SK-N-SH (cell line): ENCODE measurements around the gene OBSL1. TPM values are rescaled to one million over a fixed set of nuclear protein-coding genes. Genes with fewer than 3 reads are reported as not detected.
A peak's percentile ranks its signal among the peaks of the same experiment; 100 is the strongest.

Experiments used
- CTCF ChIA-PET: fragments of 300-600, 350-600 bp; formaldehyde crosslinking; extraction: SDS; loops from one replicate; lab custom pipeline; 2021; lab: Yijun Ruan, JAX
- POLR2A ChIA-PET: fragments of 350-600 bp; sonication (Branson Sonifier 250); formaldehyde crosslinking; extraction: SDS; loops from one replicate; lab custom pipeline; 2020; ENCODE audit warnings: antibody characterized with exemption, inconsistent platforms; lab: Yijun Ruan, JAX
- DNase-seq: peaks from one replicate; pipeline ENCODE4 v3.0.0; 2012
- H2AFZ ChIP-seq: fragments of 200-600 bp; sonication (generic); 2 replicates; pipeline ENCODE4 v1.8.1; 2016; ENCODE audit warnings: antibody characterized with exemption, mild to moderate bottlenecking, low read depth
- H3F3A ChIP-seq: fragments of 200-600 bp; sonication (generic); replicated peaks from 2 replicates; pipeline ENCODE3; 2016; ENCODE audit warnings: antibody characterized with exemption, mild to moderate bottlenecking; ENCODE audit not compliant: insufficient read depth
- H3K27ac ChIP-seq, 2 experiments: fragments of 200-500 bp in 1 of 2; fragments of 200-600 bp in 1 of 2; sonication (Bioruptor generic) in 1 of 2; sonication (generic), shearing (Covaris generic) in 1 of 2; 2 replicates each; pipeline versions ENCODE4 v1.5.1 to v1.6.1; 2014 to 2016; ENCODE audit warnings: low read depth in 2 of 2, inconsistent platforms in 1 of 2, low read length in 1 of 2, mild to moderate bottlenecking in 1 of 2, mixed read lengths in 1 of 2
- H3K27me3 ChIP-seq: fragments of 200-600 bp; sonication (generic), shearing (Covaris generic); 2 replicates; pipeline ENCODE4 v1.6.1; 2016; ENCODE audit warnings: mixed run types; ENCODE audit not compliant: insufficient read depth
- H3K36me3 ChIP-seq, 2 experiments: fragments of 200-500 bp in 1 of 2; fragments of 200-600 bp in 1 of 2; sonication (Bioruptor generic) in 1 of 2; sonication (generic) in 1 of 2; replicated peaks in 1 of 2; 2 replicates each; pipeline versions ENCODE3 to v1.5.1; 2014 to 2016; ENCODE audit warnings: low read length in 1 of 2, mild to moderate bottlenecking in 1 of 2; ENCODE audit not compliant: insufficient read depth in 2 of 2, control insufficient read depth in 1 of 2
- H3K4me1 ChIP-seq, 2 experiments: fragments of 200-500 bp in 1 of 2; fragments of 200-600 bp in 1 of 2; sonication (Bioruptor generic) in 1 of 2; sonication (generic), shearing (Covaris generic) in 1 of 2; 2 replicates each; pipeline versions ENCODE4 v1.5.1 to v1.6.1; 2014 to 2016; ENCODE audit warnings: low read depth in 1 of 2, low read length in 1 of 2, mixed run types in 1 of 2; ENCODE audit not compliant: insufficient read depth in 2 of 2, control insufficient read depth in 1 of 2
- H3K4me2 ChIP-seq: fragments of 200-600 bp; sonication (generic), shearing (Covaris generic); 2 replicates; pipeline ENCODE4 v1.6.1; 2017; ENCODE audit warnings: mixed run types
- H3K4me3 ChIP-seq, 2 experiments: fragments of 200-500 bp in 1 of 2; fragments of 200-600 bp in 1 of 2; sonication (Bioruptor generic) in 1 of 2; sonication (generic), shearing (Covaris generic) in 1 of 2; 2 replicates each; pipeline versions ENCODE4 v1.5.1 to v1.8.1; 2014 to 2016; ENCODE audit warnings: low read depth in 2 of 2, inconsistent platforms in 1 of 2, low read length in 1 of 2, mild to moderate bottlenecking in 1 of 2, mixed read lengths in 1 of 2, moderate library complexity in 1 of 2
- H3K79me2 ChIP-seq: fragments of 200-600 bp; sonication (generic); 2 replicates; pipeline ENCODE4 v1.8.1; 2017; ENCODE audit warnings: mild to moderate bottlenecking; ENCODE audit not compliant: insufficient read depth
- H3K9ac ChIP-seq: fragments of 200-600 bp; sonication (generic); 2 replicates; pipeline ENCODE4 v1.6.1; 2017; ENCODE audit warnings: mixed run types
- H3K9me2 ChIP-seq: fragments of 200-600 bp; sonication (generic); 2 replicates; pipeline ENCODE4 v1.6.1; 2017; ENCODE audit warnings: mixed run types
- H3K9me3 ChIP-seq: fragments of 200-600 bp; sonication (generic); 2 replicates; pipeline ENCODE4 v1.6.1; 2017; ENCODE audit warnings: mixed run types, mild to moderate bottlenecking, moderate library complexity
- H4K20me1 ChIP-seq: fragments of 200-600 bp; sonication (generic); 2 replicates; pipeline ENCODE4 v1.6.1; 2017; ENCODE audit warnings: mild to moderate bottlenecking, mixed run types; ENCODE audit not compliant: insufficient read depth
- EZH2phosphoT487 ChIP-seq: fragments of 200-600 bp; sonication (generic); IDR thresholded peaks from 2 replicates; pipeline ENCODE4 v1.6.1; 2017; ENCODE audit warnings: low read depth, mixed run types, mild to moderate bottlenecking, antibody characterized with exemption, moderate library complexity, borderline replicate concordance
- FOXM1 ChIP-seq: IDR thresholded peaks from 2 replicates; pipeline ENCODE4 v1.4.0; 2012; ENCODE audit warnings: low read depth, mild to moderate bottlenecking
- GATA2 ChIP-seq: sonication (generic); formaldehyde crosslinking; IDR thresholded peaks from 2 replicates; pipeline ENCODE4 v1.5.0; 2020; ENCODE audit warnings: mild to moderate bottlenecking, missing genetic modification reagents
- IRF3 ChIP-seq: fragments of 150-350 bp; IDR thresholded peaks from 2 replicates; pipeline ENCODE4 v1.6.1; 2016; ENCODE audit warnings: mild to moderate bottlenecking, low read depth, low read length
- NFIC ChIP-seq: IDR thresholded peaks from 2 replicates; pipeline ENCODE4 v1.4.0; 2012; ENCODE audit warnings: borderline replicate concordance
- POLR2AphosphoS5 ChIP-seq: IDR thresholded peaks from 2 replicates; pipeline ENCODE4 v1.6.1; 2012; ENCODE audit warnings: low read depth, low read length
- TCF12 ChIP-seq: IDR thresholded peaks from 2 replicates; pipeline ENCODE4 v1.4.0; 2012
- USF1 ChIP-seq: IDR thresholded peaks from 2 replicates; pipeline ENCODE4 v1.4.0; 2012; ENCODE audit warnings: low read depth, borderline replicate concordance
- USF2 ChIP-seq: fragments of 150-350 bp; IDR thresholded peaks from 2 replicates; pipeline ENCODE4 v1.6.1; 2017; ENCODE audit warnings: antibody characterized with exemption, low read length, low read depth, borderline replicate concordance
- YY1 ChIP-seq: IDR thresholded peaks from 2 replicates; pipeline ENCODE4 v1.4.0; 2012; ENCODE audit warnings: low read depth, mild to moderate bottlenecking
- WGBS: methylation state at CpG from one replicate; pipeline ENCODE4 v1.1.6; 2017; ENCODE audit warnings: low lambda C conversion rate; 5-methylcytosine and 5-hydroxymethylcytosine counted together
- polyA plus RNA-seq, 3 experiments: library from polyadenylated mRNA; depleted of rRNA; stranded (reverse); fragments of >200 nt; gene quantifications; 2 replicates each; pipeline ENCODE4 v1.2.3, GENCODE V29; 2012
- small RNA-seq, 7 experiments: library from RNA; depleted of rRNA; stranded (forward); fragments of <200 nt; gene quantifications; one replicate each; pipeline ENCODE3, GENCODE V24; 2012

The OBSL1 gene
- polyA plus RNA-seq, 1 of the 3 experiments (the other 2 are of a cell fraction) = 93.0 TPM

- H3K4me2 ChIP-seq = no peak overlapping the region
- no peak for DNase-seq
- TF ChIP-seq POLR2AphosphoS5 (no peak), TCF12 (no peak), USF2 (no peak), EZH2phosphoT487 (no peak)
- TF ChIP-seq, all 33 proteins: peak for 0
Measured at GRCh38 chr2:219502618-219503017, 68.7 kb downstream of the OBSL1 start.

GRCh38 chr2:219501849-219502248 is 69.5 kb downstream of the OBSL1 start:
- H3K4me1 ChIP-seq = peaks cover 13 to 82% of the 10 kb centered on the region in 2 experiments
- DNase-seq = no peak
- peaks cover 20% of the 10 kb centered on the region for H3K79me2 ChIP-seq
- H3K36me3 ChIP-seq = peaks cover 12 to 23% of the 10 kb centered on the region in 2 experiments
- H3K27ac ChIP-seq = peak overlapping the region in 1 of 2 experiments; percentile 81; a peak in 2 of 4 replicates
- no peak overlapping the region for H3K4me2 ChIP-seq
- POLR2A ChIA-PET = interaction anchor here (0.8 kb wide), 1 partner anchor 10 kb away, joined by 4 read pairs; no protein-coding TSS in a partner anchor
- no peaks in the 10 kb centered on the region for H4K20me1 ChIP-seq
- no peaks in the 10 kb centered on the region for H3K9me2 ChIP-seq
- CTCF ChIA-PET = interaction anchor here (0.6 to 62.1 kb wide), 5 partner anchors 7 to 603 kb away, joined by 3 to 2824 read pairs (median 4); partner anchors contain the start of genes ASIC4, CHPF, GMPPA and TMEM198
- H3F3A ChIP-seq = no peaks in the 10 kb centered on the region
- TF ChIP-seq FOXM1 = no peak
- TF ChIP-seq IRF3 = no peak
- no peak for TF ChIP-seq GATA2 (CRISPR knock-in tag)
- no peak for TF ChIP-seq YY1
- TF ChIP-seq USF1 = no peak
- TF ChIP-seq NFIC = no peak
- 96% methylated on average over 14 of the region's 14 CpGs for WGBS
- no peak overlapping the region for H3K9ac ChIP-seq
- no peak overlapping the region for H2AFZ ChIP-seq
- H3K4me3 ChIP-seq = no peak overlapping the region
- no peaks in the 10 kb centered on the region for H3K9me3 ChIP-seq
- no peaks in the 10 kb centered on the region for H3K27me3 ChIP-seq

More at GRCh38 chr2:219502618-219503017, 68.7 kb downstream of the OBSL1 start:
- Histone ChIP-seq H3K36me3 (peaks cover 12 to 23% of the 10 kb centered on the region in 2 experiments), H2AFZ (no peak overlapping the region), H3F3A (no peaks in the 10 kb centered on the region), H4K20me1 (no peaks in the 10 kb centered on the region), H3K79me2 (peaks cover 20% of the 10 kb centered on the region), H3K27me3 (no peaks in the 10 kb centered on the region), H3K9me3 (no peaks in the 10 kb centered on the region), H3K9me2 (no peaks in the 10 kb centered on the region), H3K9ac (no peak overlapping the region), H3K4me3 (no peak overlapping the region), H3K27ac (peak overlapping the region in 1 of 2 experiments; percentile 81; a peak in 2 of 4 replicates), H3K4me1 (peaks cover 13 to 82% of the 10 kb centered on the region in 2 experiments)
- ChIA-PET CTCF (interaction anchor here (0.6 to 62.1 kb wide), 5 partner anchors 8 to 604 kb away, joined by 3 to 2824 read pairs (median 4); partner anchors contain the start of genes ASIC4, CHPF, GMPPA and TMEM198), POLR2A (no interaction called here)

Small RNAs within 50 kb of the gene (small RNA-seq; reads per million reads assigned to genes)
- 0 reads per million in 7 experiments for gene MIR3132
- 0 to 0.86 (median 0) reads per million in 7 experiments for gene RN7SKP213

Other genes starting within 250 kb of the OBSL1 start
- gene RESP18, start 238.8 kb downstream of the OBSL1 start, polyA plus RNA-seq (2012; rRNA removed) = not detected in 2 replicates
- 80.7 and 92.6 TPM in 2 replicates for gene DNPEP, start 183.6 kb downstream of the OBSL1 start, polyA plus RNA-seq (2012; rRNA removed)
- 0.21 and 0.28 TPM in 2 replicates for gene DES, start 153.2 kb downstream of the OBSL1 start, polyA plus RNA-seq (2012; rRNA removed)
- gene SPEG, start 136.7 kb downstream of the OBSL1 start, polyA plus RNA-seq (2012; rRNA removed) = 98.3 and 107 TPM in 2 replicates
- 61.3 and 75.1 TPM in 2 replicates for gene GMPPA, start 72.6 kb downstream of the OBSL1 start, polyA plus RNA-seq (2012; rRNA removed)
- gene ASIC4, start 57.1 kb downstream of the OBSL1 start, polyA plus RNA-seq (2012; rRNA removed) = 0.05 and 0.10 TPM in 2 replicates
- gene CHPF, start 27.7 kb downstream of the OBSL1 start, polyA plus RNA-seq (2012; rRNA removed) = 119 and 141 TPM in 2 replicates
- 4.7 and 7.0 TPM in 2 replicates for gene TMEM198, start 27.5 kb downstream of the OBSL1 start, polyA plus RNA-seq (2012; rRNA removed)
- 1.2 and 1.6 TPM in 2 replicates for gene INHA, start 771 bp upstream of the OBSL1 start, polyA plus RNA-seq (2012; rRNA removed)
- gene STK11IP, start 26.3 kb upstream of the OBSL1 start, polyA plus RNA-seq (2012; rRNA removed) = 22.1 and 22.9 TPM in 2 replicates
- gene SLC4A3, start 56.1 kb upstream of the OBSL1 start, polyA plus RNA-seq (2012; rRNA removed) = 12.2 and 12.3 TPM in 2 replicates